Stimulated activated CD4-positive, alpha-beta T cell treated with anti-CD3 and anti-CD28 coated beads, TNF-alpha, amount 100 ng/mL, for 24 hours (primary cell): ENCODE measurements around the gene SMURF2.
A peak's percentile ranks its signal among the peaks of the same experiment; 100 is the strongest.
"Not testable (repeated sequence)": the region's sequence is repeated elsewhere in the genome, so short reads cannot be mapped to it uniquely, and the experiment has no call there.

ENCODE experiments used
- DNase-seq, 3 experiments: peaks; one replicate each; pipeline ENCODE4 v3.0.0-alpha.2; 2020; ENCODE audit warnings: low read depth in 3 of 3

The SMURF2 gene

DNA sequence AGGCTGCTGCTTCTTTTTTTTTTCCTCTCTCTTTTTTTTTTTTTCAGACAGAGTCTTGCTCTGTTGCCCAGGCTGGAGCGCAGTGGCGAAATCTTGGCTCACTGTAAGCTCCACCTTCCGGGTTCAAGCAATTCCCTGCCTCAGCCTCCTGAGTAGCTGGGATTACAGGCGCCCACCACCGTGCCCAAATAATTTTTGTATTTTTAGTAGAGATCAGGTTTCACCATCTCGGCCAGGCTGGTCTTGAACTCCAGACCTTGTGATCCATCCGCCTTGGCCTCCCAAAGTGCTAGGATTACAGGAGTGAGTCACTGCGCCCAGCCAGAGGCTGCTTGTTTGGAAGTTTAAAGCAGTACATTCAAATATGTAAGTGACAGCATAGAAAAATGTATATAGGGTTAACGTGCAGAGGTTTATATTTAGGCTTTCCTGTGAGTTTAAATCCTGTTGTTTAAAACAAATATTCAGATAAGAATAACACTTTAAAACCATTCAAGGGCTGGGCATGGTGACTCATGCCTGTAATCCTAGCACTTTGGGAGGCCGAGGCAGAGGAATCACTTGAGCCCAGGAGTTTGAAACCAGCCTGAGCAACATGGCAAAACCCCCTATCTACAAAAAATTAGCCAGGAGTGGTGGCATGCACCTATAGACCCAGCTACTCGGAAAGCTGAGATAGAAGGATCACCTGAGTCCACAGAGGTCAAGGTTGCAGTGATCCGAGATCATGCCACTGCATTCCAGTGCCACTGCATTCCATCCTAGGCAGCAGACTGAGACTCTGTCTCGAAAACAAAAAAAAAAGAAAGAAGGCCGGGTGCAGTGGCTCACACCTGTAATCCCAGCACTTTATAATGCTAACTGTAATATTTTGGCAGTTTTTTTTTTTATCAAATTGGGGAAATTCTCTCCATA, 6.0 kb upstream of the SMURF2 start:
- not testable (repeated sequence) for DNase-seq

DNA sequence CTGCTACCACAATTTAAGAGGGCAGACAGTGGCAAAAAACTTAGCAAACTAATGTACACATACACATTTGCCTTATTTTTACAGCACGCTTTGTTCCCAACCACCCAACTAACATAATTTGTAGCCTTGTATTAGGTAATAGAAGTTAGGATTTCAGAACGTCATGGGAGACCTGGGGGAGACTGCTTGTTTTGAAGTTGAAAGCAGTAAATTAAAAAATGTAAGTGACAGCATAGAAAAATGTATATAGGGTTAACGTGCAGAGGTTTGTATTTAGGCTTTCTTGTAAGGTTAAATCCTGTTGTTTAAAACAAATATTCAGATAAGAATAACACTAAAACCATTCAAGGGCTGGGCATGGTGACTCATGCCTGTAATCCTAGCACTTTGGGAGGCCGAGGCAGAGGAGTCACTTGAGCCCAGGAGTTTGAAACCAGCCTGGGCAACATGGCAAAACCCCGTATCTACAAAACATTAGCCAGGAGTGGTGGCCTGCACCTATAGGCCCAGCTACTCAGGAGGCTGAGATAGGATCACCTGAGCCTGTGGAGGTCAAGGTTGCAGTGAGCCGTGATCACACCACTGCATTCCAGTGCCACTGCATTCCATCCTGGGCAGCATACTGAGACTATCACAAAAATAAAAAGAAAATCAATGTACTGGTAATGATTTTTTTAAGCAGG, 2.3 kb upstream of the SMURF2 start:
- not testable (repeated sequence) for DNase-seq

DNA sequence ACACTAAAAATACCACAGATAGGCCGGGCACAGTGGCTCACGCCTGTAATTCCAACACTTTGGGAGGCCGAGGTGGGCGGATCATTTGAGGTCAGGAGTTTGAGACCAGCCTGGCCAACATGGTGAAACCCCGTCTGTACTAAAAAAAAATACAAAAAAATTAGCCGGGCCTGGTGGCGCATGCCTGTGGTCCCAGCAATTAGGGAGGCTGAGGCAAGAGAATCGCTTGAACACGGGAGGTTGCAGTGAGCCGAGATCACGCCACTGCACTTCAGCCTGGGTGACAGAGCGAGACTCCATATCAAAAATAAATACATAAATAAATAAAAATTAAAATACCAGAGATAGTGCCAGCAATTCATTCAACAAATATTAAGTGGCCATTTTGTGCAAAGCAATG, 1.7 kb upstream of the SMURF2 start:
- not testable (repeated sequence) for DNase-seq

DNA sequence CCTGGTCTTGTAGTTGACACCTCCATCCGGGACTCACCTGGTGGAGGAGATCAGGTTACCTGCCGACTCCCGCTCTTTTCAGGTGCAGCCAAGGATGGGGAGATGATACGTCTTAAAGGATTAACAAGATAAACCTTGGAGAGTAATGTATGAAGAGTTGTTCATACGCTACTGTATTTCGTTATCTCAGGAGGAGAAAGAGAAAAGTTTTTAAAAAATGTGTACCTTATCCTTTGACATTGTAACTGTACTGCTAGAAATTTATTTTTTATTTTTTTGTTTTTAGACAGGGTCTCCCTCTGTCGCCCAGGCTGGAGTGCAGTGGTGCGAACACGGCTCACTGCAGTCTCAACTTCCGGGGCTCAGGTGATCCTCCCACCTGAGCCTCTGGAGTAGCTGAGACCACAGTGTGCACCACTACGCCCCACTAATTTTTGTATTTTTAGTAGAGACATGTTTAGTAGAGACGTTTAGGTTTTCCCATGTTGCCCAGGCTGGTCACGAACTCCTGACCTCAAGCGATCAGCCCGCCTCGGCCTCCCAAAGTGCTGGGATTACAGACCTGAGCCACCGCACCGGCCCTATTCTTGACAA, 764 bp upstream of the SMURF2 start:
- DNase-seq = no peak

- peak in 1 of 3 experiments; percentile 2 for DNase-seq
Observed at GRCh38 chr17:64661726-64661975, 456 bp downstream of the SMURF2 start.

DNA sequence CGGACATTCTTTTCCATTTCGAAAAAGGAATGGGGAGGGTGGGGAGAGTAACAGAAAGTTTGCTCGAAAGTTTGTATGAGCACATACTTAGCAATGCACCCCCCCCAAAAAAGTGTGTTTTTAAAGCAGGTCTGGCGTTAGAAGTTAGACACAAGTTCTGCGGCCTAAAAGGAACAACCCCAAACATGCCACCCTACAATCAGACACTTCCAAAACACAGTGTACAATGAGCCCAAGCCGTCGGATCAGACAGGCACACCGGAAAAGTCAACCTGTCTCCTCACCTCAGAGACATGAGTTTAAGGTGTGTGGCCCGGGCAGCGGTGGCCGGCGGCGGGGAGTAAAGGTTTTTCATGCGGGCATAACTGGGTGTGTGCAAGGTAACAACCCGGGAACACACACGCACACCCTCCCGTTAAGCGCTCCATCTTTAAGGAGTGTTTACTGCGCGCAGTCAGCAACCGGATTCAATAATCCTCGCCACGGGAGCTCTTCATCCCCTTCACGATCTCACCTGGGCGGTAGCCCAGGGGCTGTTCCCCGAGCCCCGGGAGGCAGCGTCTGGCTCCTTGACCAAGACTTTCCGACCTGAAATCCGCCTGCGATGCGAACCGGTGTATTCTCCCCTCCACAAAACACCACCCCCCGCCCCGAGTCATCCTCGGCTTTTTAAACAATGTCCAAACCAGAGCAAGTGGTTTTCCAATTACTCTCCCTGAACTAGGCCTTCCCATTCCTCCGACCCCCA, 955 bp downstream of the SMURF2 start:
- peak; percentile 2 to 29 (median 3) for DNase-seq

GRCh38 chr17:64660195-64660977, 1.7 kb downstream of the SMURF2 start:
- not testable (repeated sequence) for DNase-seq

GRCh38 chr17:64658931-64659330, 3.2 kb downstream of the SMURF2 start:
- DNase-seq = no peak

DNA sequence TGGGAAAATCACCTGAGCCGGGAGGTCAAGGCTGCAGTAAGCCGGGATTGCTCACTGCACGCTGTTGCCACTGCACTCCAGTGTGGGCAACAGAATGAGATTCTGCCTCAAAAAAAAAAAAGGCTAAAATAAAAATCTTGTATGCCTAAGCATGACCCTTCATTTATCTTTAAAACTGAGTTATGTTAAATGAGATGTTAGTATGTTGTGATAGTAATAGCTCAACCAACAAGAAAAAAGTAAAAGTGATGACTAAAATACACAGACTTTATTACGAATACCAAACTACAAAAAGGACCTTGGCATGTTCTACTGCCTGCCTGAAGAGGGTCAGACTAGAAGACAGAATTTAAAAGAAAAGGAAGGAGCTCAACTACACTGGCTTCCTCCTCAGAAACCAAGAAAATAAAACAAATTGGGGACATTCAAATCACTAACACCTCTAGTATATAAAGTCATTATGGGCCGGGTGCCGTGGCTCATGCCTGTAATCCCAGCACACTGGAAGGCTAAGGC, 4.4 kb downstream of the SMURF2 start:
- no peak for DNase-seq

DNA sequence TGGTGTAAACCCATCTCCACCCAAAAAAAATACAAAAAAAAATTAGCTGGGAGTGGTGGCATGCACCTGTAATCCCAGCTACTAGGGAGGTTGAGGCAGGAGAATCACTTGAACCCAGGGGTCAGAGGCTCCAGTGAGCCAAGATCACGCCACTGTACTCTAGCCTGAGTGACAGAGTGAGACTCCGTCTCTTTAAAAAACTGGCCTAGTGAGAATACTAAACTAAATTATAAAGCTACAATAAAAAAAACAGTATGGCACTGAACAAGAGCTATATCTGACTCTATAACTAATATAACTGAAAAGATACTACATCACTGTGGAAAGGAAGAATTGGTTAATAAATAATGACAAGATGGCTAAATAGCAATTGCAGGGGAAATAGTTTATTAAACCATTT, 6.4 kb downstream of the SMURF2 start:
- no peak for DNase-seq

- DNase-seq = no peak
Observed at GRCh38 chr17:64653985-64654355, 8.1 kb downstream of the SMURF2 start.

GRCh38 chr17:64653325-64653984, 8.7 kb downstream of the SMURF2 start:
- no peak for DNase-seq

- DNase-seq = no peak
Observed at GRCh38 chr17:64651889-64652288, 10.2 kb downstream of the SMURF2 start.

DNA sequence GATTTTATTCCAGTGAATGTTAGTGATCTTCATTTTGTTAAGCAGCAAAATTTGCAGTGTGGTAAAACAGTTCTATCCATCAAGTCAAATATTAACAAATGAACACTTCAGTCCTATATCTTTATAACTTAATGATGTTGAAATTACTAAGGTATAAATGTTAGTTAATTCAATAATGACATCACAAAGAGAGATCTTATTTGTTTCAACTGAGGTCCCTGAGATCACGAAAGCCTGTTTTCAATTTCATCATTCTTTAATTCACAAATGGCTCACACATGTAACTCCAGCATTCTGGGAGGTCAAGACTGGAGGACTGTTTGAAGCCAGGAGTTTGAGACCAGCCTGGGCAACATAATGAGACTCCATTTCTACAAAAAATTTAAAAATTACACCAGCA, 13.9 kb downstream of the SMURF2 start:
- DNase-seq = no peak

- no peak for DNase-seq
Observed at GRCh38 chr17:64647817-64648216, 14.3 kb downstream of the SMURF2 start.

DNA sequence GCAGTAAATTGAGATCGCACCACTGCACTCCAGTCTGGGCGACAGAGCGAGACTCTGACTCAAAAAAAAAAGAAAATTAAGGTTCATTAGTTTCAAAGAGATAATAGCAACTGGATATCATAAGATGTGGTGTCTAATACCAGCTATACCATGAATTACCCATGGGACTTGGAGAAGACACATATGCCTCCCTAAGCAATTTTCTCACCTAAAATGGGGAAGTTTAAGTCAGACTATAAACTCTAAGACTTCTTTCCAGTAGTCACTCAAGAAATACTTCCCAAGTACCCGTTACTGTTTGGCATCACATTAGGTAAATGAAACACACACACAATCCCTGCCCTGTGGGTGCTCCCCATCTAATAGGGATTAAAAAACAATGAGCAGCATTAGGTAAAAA, 22.6 kb downstream of the SMURF2 start:
- DNase-seq = no peak

DNA sequence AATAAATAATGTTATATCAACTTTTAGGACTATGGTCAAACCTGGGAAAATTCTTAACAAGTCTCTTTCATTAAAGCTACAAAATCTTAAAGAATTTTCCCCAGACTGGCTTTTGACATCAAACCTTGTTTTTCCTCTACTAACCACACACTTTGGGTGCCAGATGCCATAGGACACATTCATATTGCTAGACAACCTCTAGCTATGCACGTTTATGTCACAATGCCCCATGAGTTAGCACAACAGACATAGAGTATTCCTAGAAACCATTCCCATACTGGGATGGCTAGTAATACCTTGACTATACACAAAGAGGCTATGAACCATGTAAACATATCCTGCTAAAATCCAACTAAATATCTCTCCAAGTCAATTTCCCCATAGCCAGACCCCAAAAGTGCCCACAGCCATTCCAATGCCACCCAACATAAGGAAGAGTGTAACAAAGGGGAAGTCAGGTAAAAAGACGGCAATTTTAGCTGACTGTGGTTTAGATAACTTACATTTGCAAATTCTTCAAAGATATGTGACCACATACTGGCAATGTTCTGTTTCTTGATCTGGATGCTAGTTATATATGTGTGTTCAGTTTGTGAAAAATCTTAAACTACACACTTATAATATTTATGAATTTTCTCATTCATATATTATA, 23.4 kb downstream of the SMURF2 start:
- no peak for DNase-seq

- no peak for DNase-seq
Observed at GRCh38 chr17:64635647-64636305, 26.3 kb downstream of the SMURF2 start.

DNA sequence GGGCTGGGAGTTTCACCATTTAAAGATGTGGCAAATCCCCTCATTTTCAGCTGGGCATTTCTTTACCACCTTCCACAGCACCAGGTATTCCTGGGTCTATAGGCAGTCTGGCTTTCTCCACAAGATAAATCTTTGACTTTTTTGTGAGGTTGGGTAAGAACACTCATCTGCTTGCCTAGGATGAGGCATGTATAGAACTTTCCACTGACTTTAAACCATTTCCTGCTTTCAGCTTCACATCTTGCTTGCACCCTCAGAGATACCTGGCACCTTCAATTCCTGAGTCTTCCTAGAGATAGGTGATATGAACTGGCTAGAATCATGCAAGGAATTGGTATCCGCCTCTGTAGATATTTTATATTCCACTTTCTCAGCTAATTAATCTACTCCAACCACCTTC, 27.9 kb downstream of the SMURF2 start:
- DNase-seq = no peak

GRCh38 chr17:64632606-64633005, 29.5 kb downstream of the SMURF2 start:
- DNase-seq = no peak
